GM18951 (cell line): ENCODE data around the gene CRIP1.

ENCODE experiments used
- POLR2A ChIP-seq: IDR thresholded peaks from 4 replicates; pipeline ENCODE4 v1.6.1; 2011; ENCODE audit warnings: mild to moderate bottlenecking; ENCODE audit not compliant: insufficient read length, insufficient read depth; ENCODE audit errors: extremely low read depth
- in situ Hi-C: fragments of 300-500 bp; cut with MboI; formaldehyde crosslinking; loops from one replicate; pipeline ENCODE4 v1.12.0; 2022; ENCODE audit warnings: low sequenced_read_pairs, mixed read lengths, inconsistent platforms; ENCODE audit not compliant: unreplicated experiment

CRIP1 gene

DNA sequence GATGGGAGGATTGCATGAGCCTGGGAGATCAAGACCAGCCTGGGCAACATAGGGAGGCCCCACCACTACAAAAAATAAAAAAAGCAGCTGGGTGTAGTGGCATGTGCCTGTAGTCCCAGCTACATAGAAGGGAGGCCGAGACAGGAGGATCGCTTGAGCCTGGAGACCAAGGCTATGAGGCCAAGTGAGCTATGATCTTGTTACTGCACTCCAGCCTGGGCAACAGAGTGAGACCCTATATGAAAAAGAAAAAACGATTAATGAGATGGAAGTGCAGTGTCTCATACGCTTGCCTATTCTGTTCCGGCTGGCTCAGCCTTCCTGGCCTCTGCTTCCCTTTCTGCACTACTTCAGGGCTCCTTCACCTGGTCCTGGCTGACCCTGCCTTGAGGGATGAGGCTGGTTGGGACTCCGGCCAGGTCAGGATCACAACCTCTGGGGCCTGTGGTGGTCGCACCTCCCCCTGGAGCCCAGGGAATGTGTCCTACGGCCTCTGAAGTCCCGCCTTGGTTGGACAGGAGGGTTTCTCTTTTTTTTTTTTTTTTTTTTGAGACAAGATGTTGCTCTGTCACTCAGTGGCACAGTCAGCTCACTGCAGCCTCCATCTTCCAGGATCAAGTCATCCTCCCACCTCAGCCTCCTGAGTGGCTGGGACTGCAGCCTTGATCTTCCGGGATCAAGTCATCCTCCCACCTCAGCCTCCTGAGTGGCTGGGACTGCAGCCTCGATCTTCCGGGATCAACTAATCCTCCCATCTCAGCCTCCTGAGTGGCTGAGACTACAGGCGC is 15.0 kb downstream of the CRIP1 start:
- no peak for TF ChIP-seq POLR2A
- in situ Hi-C loops: no loop called here

DNA sequence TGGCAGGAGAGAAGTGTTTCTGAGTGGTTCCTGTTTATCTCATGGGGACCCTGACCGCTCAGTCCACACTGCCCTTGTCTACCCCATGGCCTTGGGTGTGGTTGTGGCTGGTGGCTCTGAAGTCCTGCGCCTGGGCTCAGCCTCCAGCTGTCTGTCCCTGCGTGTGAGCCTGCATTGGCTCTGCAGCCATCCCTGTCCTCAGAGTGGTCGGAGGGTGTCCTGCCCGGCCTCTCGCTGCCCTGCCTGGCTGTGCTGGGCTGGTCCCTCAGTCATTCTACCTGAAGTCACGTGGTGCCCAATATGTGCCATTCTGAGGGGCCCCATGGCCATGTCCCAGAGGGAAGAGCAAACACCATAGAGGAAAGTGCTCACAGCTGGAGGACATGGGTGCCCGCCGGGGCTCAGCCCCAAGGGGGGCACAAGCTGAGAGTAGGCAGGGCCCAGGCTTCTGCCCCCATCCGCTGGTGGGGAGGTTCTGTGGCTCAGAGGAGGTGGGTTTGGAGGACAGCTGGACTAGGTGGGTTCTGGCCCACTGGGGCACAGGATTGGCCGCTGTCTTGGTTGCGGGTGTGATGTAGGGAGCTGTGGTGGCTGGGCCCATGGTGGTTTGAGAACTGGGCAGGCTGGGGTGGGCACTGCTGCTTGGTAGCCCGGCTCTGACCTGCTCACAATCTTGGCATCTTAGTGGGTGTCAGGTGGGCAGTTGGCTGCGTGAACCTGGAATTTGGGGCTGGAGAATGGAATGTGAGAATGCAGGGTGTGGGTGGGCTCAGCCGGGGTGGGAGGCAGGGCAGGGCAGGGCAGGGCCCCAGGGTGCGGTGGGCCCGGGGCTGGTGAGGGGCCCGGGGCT is 16.0 kb downstream of the CRIP1 start:
- in situ Hi-C loops: no loop called here
- TF ChIP-seq POLR2A: no peak

DNA sequence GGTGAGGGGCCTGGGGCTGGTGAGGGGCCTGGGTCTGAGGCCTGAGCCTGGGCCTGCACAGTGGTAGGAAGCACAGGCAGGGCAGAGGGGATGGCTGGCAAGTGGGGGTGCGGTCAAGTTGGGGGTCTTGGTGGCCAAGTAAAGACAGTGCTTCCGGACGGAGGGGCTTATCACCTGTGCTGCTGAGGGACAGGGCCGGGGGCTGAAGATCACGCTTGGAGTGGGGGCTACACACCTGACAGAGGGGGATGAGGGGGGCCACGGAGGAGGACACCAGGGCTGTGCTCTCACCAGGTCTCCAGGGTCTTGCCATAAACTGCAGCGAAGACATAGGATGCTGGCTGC is 16.6 kb downstream of the CRIP1 start:
- in situ Hi-C loops: no loop called here

DNA sequence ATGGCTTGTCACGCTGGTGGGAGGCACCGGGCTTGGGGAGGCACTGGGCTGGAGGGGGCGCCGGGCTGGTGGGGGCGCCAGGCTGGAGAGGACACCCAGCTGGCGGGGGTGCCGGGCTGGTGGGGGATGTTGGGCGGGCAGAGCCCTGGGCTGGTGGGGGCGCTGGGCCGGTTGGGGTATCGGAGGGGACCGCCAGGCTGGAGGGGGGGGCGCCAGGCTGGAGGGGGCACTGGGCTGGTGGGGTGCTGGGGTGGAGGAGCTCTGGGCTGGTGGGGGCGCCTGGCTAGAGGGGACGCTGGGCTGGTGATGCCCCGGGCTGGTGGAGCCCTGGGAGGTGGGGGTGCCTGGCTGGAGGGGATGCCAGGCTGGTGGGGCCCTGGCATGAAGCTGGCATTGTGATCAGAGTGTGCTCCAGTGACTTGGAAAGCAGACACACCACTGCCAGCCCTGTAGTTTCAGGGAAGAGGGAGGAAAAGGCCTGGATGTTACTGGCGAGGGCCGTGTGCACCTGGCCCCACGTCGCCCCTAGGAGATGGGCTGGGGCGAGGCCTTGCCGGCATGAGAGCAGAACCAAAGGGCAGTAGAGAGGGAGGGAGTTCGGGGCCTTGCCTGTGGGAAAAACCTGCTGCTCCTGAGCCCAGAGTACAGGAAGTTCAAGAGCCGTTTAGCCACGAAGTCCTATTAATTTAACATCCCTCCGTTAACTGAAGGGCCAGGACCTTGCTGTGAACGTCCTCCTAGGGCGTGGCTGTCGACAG is 17.4 kb downstream of the CRIP1 start:
- no peak for TF ChIP-seq POLR2A
- in situ Hi-C loops: no loop called here

More for the DNA sequence above, 16.6 kb downstream of the CRIP1 start:
- TF ChIP-seq POLR2A: no peak

DNA sequence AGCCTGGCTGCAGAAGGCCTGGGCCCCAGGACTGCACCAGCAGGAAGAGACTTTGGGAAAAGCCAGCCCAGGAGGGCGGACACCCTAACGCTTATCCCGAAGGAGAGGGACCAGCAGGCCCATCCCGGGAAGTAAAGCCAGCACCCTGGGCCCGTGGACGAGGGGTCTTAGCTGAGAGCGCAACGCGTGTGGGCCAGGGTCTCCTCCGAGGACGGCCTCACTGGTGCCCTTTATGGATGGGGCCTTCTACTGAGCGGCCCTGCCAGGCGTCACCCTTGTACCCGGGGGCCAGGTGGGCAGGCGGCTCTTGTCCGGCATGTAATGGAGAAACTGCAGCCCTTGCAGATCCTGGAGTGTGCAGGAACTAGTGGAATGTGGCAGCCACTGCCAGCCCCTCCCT is 18.4 kb downstream of the CRIP1 start:
- in situ Hi-C loops: no loop called here
- TF ChIP-seq POLR2A: no peak

DNA sequence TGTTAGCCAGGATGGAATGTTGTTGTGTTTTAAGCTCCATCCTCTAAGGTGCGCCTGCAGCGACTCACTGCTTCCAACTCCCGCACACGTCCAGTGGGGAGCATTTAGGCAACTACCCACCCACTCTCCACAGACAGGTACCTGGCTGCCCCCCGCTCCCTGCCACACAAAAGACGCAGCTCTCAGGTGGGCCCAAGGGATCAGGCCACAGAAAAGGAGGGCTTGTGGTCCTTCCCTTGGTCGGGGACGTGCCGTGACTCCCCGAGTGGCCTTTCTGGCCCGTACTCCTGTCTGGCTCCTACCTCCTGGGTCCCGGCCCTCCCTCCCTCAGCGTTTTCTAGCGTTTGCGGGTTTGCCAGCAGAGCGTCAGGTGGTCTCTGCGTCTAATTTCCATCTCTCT is 20.6 kb downstream of the CRIP1 start:
- in situ Hi-C loops: no loop called here
- TF ChIP-seq POLR2A: no peak

DNA sequence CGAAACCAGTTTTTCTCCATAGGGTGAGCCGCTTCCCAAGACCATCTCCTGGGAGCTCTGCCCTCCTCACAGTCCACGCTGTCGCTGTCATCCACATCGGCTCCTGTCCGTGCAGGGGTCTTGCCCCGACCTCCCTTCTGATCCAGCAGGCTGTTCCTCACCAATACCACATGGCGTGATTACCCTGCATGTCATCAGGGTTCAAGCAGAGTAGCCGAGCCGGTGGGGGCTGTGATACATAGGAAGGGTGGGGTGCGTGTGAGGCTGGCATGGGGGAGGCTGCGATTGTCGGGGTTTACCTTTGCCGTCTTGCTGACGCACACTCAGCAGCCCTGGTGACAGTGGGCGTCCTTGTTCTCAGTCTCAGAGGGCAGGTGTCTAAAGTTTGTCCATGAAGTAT is 21.4 kb downstream of the CRIP1 start:
- no peak for TF ChIP-seq POLR2A
- in situ Hi-C loops: no loop called here

DNA sequence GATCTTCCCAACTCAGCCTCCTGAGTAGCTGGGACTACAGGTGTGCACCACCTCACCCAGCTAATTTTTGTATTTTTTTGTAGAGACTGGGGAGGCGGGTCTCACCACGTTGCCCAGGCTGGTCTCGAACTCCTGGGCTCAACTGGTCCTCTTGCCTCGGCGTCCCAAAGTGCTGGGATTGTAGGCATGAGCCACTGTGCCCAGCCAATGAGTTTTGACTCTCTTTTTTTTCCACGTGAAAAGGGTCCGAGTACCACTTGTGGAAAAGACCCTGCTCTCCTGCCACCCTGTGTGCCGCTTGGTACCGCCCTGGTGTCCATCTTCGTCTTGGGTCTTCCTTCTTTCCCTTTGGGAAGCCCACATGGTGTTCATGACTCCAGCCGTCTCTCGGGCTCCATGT is 21.9 kb downstream of the CRIP1 start:
- TF ChIP-seq POLR2A: no peak
- in situ Hi-C loops: no loop called here

DNA sequence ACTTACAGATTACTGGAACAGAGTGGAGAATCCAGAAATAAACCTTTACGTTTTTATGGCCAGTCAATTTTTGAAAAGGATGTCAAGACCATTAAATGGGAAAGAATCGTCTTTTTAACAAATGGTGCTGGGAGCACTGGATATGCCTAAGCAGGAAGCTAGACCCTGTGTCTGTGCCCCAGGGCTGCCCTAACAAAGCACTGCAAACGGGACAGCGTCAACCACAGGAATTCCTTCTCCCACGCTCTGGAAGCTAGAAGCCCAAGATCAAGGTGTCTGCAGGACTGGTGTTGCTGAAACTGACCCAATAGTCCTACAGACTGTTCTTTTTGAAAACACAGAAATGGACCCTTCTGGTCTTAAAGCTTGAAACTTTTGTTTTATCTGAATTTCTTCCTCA is 30.4 kb downstream of the CRIP1 start:
- in situ Hi-C loops: no loop called here
- no peak for TF ChIP-seq POLR2A

DNA sequence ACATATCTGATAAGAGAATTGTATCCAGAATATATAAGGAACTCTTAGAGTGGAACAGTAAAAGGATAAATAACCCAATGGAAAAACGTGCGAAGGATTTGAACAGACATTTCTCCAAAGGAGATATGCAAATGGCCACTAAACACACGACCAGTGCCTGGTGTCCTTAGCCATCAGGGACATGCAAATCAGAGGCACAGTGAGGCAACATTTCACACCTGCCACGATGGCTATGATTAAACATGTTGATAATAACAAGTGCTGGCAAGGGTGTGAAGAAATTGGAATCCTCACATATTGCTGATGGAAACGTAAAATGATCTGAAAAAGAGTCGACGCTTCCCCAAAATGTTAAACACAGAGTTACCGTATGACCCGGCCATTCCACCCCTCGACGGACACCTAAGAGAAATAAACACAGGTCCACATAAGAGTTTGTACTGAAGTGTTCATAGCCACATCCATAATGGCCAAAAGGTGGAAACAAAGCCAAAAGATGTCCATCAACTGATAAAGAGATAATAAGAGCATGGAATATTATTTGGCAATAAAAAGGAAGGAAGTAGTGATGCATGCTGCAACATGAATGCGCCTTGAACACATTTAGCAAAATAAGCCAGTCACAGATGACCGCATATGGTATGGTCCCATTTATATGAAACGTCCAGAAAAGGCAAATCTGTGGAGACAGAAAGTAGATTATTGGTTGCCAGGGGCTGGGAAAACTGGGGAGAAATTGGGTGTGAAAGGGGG is 33.4 kb downstream of the CRIP1 start:
- in situ Hi-C loops: no loop called here
- TF ChIP-seq POLR2A: no peak

DNA sequence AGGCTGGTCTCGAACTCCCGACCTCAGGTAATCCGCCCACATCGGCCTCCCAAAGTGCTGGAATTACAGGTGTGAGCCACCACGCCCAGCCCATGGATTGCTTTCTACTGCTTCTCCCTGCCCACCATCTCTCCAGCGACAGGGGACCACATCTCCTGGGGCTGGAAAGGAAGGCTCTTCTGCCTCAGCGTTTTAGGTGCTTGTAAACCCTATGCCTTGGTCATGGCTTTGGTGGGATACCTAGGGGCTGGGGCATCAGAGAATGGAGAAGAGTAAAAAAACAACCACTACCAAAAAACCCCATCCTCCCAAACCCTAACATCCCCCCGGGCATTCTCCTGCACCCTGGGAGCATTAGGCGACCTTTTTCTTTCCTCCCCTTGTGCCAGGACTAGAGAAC is 38.6 kb downstream of the CRIP1 start:
- no peak for TF ChIP-seq POLR2A
- in situ Hi-C loops: no loop called here

DNA sequence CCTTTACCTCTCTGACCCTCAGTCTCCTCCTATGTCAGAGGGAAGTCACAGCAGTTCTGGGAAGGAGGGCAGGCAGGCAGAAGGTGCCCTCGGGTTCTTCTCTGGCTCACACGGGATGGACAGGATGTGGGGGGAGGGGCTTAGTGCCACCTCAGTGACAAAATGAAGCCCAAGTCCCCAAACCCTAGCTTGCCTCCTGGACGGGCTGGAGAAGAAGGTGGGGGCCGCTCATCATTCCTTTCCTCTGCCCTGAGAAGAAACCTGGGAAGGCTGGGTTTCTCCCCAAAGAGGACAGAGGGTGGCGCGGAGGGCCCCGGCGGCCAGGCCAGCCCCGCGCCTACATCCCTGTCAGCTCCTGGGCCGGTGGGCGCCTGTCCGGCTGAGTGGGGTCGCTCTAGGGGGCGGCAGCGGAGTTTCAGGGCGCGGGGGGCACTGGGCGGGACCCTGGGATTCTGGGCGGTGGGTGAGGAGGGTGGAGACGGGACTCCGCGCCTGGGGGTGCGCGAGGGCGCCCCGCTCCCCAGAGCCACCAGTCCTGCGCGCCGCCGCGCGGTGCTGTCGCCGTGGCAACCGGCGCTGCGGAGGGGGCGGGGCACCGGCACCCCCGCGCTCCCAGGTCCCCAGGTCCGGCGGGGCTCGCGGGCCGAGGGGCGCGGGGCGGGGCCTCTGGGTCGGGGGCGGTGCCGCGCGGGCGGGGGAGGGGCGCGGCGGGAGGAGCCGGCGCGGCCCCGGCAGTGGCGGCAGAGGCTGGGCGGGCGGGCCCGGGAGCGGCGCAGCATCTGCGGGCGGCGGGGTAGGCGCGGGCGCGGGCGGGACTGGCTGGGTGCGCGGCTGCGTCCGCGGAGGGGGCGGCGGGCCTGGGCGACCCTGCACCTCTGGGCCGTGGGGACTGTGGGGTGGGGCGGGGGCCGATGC is 39.4 kb downstream of the CRIP1 start, which contains the start of gene TMEM121:
Gene TMEM121, plus strand, starts transcription at position 723 of the 915 bp plus-strand sequence. CDS start 2,252 bp downstream, outside the sequence.
- TF ChIP-seq POLR2A: no peak
- in situ Hi-C loops: no loop called here
